ENCODE results near the gene SLC8A1.

SLC8A1 gene

DNA sequence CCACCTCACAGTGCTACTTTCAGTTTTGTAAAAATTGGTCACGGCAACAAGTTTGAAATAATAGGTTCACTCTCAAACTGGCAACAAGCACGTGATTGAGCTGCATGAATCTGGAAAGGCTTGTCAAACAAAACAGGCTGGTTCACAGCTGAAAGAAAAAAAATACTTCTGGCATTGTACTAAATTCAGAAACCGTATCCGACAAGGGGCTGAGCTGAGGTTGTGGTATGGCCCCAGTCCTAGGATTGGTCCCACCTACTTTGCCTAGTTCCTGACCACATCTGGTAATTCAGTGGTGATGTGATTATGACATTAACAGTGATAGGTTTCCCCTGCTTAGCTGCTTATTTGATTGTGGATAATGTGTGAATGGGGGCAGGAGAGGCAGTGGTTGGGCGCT lies 346.3 kb downstream of the SLC8A1 start:
- no peak for DNase-seq (ENCODE audit: low read depth)
- TF ChIP-seq, protein P1, sequence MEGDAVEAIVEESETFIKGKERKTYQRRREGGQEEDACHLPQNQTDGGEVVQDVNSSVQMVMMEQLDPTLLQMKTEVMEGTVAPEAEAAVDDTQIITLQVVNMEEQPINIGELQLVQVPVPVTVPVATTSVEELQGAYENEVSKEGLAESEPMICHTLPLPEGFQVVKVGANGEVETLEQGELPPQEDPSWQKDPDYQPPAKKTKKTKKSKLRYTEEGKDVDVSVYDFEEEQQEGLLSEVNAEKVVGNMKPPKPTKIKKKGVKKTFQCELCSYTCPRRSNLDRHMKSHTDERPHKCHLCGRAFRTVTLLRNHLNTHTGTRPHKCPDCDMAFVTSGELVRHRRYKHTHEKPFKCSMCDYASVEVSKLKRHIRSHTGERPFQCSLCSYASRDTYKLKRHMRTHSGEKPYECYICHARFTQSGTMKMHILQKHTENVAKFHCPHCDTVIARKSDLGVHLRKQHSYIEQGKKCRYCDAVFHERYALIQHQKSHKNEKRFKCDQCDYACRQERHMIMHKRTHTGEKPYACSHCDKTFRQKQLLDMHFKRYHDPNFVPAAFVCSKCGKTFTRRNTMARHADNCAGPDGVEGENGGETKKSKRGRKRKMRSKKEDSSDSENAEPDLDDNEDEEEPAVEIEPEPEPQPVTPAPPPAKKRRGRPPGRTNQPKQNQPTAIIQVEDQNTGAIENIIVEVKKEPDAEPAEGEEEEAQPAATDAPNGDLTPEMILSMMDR (IDR thresholded peaks at IDR 0.05; ENCODE audit: low read depth, low read length): no peak
- no peak overlapping the region for H3K4me3 ChIP-seq (ENCODE audit: low read depth, low read length)

DNA sequence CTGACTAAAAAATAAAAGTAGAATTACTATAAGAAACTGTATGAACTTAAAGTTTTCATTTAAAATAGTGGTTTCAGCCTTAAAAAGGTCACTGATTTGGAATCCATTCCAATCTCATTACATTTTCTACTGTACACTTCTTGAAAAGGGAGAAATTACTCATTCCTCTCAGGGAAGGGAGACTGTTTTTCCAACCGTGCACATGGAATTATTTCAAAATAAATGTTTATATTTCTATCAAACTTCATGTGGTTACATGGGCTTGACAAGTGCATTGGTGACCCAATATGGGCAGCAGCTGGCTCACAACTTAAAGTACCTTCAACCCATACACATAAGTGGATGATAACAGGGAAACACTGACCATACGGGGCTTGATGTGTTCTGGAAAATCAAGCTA lies 348.3 kb downstream of the SLC8A1 start:
- no peak overlapping the region for H3K4me3 ChIP-seq (ENCODE audit: low read depth, low read length)
- no peak for DNase-seq (ENCODE audit: low read depth)
- TF ChIP-seq POLR2A (IDR thresholded peaks at IDR 0.05; ENCODE audit: extremely low read depth, insufficient read length) (no peak), MYC (IDR thresholded peaks at IDR 0.05; ENCODE audit: low read depth, low read length) (no peak)
- TF ChIP-seq, protein P1 (IDR thresholded peaks at IDR 0.05; ENCODE audit: low read depth, low read length): no peak
- TF ChIP-seq, protein P2, sequence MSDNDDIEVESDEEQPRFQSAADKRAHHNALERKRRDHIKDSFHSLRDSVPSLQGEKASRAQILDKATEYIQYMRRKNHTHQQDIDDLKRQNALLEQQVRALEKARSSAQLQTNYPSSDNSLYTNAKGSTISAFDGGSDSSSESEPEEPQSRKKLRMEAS (IDR thresholded peaks at IDR 0.05; ENCODE audit: low read depth, low read length): no peak

DNA sequence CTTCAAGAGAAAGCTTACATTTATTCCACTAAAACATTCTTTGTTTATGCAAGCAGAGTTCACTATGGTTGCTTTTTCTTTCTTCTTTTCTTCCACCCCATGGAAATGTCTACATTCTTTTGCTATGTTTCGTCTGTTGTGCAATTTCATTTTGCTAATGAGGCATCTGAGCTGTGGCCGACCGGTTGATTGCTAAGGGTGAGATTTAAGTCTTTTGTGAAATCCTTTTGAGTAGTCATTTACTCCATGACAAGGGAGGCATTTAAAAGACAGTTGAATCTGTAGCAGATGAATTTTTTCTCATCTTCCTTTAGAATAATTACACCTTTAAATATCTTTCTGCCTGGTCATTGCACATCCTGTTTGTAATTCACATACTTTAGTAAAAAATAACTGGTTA lies 348.7 kb downstream of the SLC8A1 start:
- DNase-seq (ENCODE audit: low read depth): no peak
- TF ChIP-seq, protein P1 (IDR thresholded peaks at IDR 0.05; ENCODE audit: low read depth, low read length): no peak
- H3K4me3 ChIP-seq (ENCODE audit: low read depth, low read length): no peak overlapping the region

DNA sequence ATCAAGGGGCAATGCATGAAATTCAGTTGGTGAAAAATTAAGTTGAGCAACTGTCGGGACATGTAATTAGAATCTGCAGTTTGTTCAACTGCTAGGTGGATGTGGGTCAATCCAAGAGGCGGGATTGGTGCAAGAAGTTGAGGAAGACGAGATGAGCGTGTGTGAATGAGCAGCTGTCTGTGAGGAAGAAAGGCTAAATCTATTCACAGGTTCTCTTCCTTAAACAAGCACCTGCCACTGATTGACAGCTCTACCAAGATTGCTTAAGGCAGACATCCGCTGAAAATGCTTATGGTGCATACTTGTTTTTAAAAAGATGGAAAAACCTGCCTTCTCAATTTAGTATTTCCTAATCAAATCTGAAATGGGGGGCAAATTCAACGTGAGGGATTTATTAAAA lies 349.4 kb downstream of the SLC8A1 start:
- no peak for DNase-seq (ENCODE audit: low read depth)
- TF ChIP-seq, protein P2 (IDR thresholded peaks at IDR 0.05; ENCODE audit: low read depth, low read length): no peak
- TF ChIP-seq POLR2A (IDR thresholded peaks at IDR 0.05; ENCODE audit: extremely low read depth, insufficient read length) (no peak), MYC (IDR thresholded peaks at IDR 0.05; ENCODE audit: low read depth, low read length) (no peak)
- TF ChIP-seq, protein P1 (IDR thresholded peaks at IDR 0.05; ENCODE audit: low read depth, low read length): no peak
- H3K4me3 ChIP-seq (ENCODE audit: low read depth, low read length): no peak overlapping the region

DNA sequence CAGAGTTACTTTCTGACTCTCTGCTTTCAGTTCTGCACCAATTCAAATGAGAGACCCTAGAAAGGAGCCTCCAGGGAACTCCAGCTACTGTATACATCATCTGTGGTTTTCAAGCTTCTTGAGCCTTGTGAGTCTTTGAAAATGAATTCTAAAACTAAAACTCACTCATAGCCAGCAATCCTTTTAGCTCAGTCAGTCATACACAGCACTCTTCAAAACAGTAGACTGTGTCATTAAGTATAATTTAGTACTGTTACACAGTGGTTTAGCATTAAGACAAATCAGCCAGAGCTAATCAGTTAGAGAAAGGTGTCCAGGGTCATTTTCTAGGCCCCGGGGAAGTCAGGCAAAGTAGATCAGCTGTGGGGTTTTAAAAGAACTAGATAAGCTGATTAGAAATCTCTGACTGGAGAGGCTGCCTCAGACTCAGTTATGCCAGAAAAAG lies 350.7 kb downstream of the SLC8A1 start:
- peak; percentile 5 for DNase-seq (ENCODE audit: low read depth)
- no peak for TF ChIP-seq POLR2A (IDR thresholded peaks at IDR 0.05; ENCODE audit: extremely low read depth, insufficient read length)
- TF ChIP-seq, protein P1 (IDR thresholded peaks at IDR 0.05; ENCODE audit: low read depth, low read length): no peak
- TF ChIP-seq, protein P2 (IDR thresholded peaks at IDR 0.05; ENCODE audit: low read depth, low read length): no peak
- TF ChIP-seq MYC (IDR thresholded peaks at IDR 0.05; ENCODE audit: low read depth, low read length): no peak
- no peak overlapping the region for H3K4me3 ChIP-seq (ENCODE audit: low read depth, low read length)

DNA sequence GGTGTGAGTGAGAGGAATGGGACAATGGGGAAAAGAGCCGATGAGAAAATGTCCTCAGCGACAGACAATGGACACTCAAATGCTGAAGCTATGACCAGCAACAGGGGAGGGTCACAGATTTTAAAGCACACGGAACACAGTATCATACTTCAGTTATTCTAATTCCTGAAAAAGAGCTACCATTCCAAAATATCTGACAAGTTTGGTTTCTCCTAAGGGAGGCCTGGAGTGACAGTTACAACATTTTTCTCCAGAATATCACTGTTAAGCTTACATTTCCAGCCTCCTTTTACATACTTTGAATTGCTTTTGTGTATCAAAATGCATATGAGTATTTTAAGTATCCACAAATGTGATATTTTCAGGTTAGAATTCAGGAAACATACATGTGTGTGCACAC lies 351.2 kb downstream of the SLC8A1 start:
- DNase-seq (ENCODE audit: low read depth): no peak
- TF ChIP-seq POLR2A (IDR thresholded peaks at IDR 0.05; ENCODE audit: extremely low read depth, insufficient read length): no peak
- TF ChIP-seq MYC (IDR thresholded peaks at IDR 0.05; ENCODE audit: low read depth, low read length): no peak
- TF ChIP-seq, protein P2 (IDR thresholded peaks at IDR 0.05; ENCODE audit: low read depth, low read length): no peak
- TF ChIP-seq, protein P1 (IDR thresholded peaks at IDR 0.05; ENCODE audit: low read depth, low read length): no peak
- no peak overlapping the region for H3K4me3 ChIP-seq (ENCODE audit: low read depth, low read length)
